ENCODE data around the gene MUC20. TPM values are rescaled to one million over a fixed set of nuclear protein-coding genes. Genes with fewer than 3 reads are reported as not detected.

MUC20 gene
- total and polyA plus RNA-seq, 4 donors = 1.1 to 9.7 (median 7.7) TPM

DNA sequence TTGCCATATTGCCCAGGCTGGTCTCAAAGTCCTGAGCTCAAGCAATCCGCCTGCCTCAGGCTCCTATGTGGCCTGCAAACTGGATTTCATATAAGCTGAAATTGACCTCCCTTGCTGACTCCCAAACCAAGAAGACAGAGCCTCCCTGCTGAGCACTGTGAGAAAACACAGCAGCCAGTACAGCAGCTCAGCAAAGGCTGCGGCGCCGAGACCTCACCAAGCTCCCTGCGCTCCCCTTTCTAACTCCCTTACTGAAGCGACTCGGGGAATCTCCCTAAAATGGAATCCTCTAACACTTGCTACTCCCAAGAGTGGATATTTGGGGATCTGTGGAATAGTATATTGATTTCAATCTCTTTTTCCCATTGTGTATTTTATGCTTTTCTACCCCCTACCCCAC is 34.6 kb downstream of the MUC20 start:
- Histone ChIP-seq H3K36me3 (ENCODE audit: control insufficient read depth in 4 of 4, insufficient read depth in 3 of 4, low read depth in 1 of 4, low read length in 3 of 4) (no peaks in the 10 kb centered on the region), H3K4me1 (ENCODE audit: control insufficient read depth in 4 of 4, insufficient read depth in 4 of 4, low read length in 3 of 4) (peaks cover 0 to 6% (median 0%) of the 10 kb centered on the region in 4 donors), H3K27ac (ENCODE audit: low read depth in 1 of 2, low read length in 2 of 2) (no peak overlapping the region), H3K4me3 (ENCODE audit: low read depth in 1 of 3, low read length in 3 of 3) (no peak overlapping the region), H3K9ac (ENCODE audit: low read depth in 1 of 2, low read length in 2 of 2) (no peak overlapping the region), H3K27me3 (ENCODE audit: control insufficient read depth in 4 of 4, insufficient read depth in 4 of 4, low read length in 3 of 4) (no peaks in the 10 kb centered on the region), H3K9me3 (ENCODE audit: control insufficient read depth in 4 of 4, low read length in 3 of 4) (no peaks in the 10 kb centered on the region)
- 85% methylated on average over 7 of the region's 7 CpGs for WGBS
- TF ChIP-seq FOXA2 (IDR thresholded peaks at IDR 0.05) = no peak
- no peak for DNase-seq (ENCODE audit: low spot score)

DNA sequence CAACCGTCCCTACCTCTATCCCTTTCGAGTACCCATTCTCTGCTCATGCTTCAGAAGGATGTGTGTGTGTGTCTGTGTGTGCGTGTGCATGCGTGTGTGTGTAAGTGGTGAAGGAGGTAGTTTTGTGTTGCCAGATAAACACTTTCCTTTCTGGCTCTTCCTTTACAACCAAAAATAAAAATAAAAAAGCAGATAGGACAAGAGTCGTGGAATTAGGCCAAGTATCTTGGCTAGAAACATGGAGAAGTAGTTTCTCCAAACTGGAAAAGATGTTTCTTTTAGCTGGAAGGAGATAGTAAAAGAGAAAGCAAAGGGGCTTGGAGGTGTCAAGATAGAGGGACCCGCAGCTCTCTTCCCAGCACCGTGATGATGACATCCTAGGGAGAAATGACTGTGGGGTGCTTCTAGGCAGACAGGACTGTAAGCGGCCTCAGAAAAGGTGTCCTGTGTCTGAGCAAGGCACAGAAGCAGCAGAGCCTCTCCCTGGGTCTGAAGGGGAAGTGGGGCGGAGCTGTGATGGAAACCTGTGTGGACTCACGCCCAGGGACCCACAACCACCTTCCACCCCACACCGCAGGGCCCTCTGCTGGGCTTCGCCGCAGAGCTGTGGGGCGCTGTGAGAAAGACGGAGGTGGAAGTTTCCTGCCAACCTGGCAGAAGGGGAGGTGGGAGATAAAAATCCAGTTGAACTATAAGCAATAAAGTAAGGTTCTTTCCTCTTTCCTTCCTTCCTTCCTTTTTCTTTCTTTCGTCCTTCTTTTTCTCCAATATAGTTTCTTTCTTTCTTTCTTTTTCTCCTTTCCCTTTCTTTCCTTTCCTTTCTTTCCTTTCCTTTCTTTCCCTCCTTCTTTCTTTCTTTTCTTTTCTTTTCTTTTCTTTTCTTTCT is 35.3 kb downstream of the MUC20 start:
- H3K36me3 ChIP-seq (ENCODE audit: control insufficient read depth in 4 of 4, insufficient read depth in 3 of 4, low read depth in 1 of 4, low read length in 3 of 4) = no peaks in the 10 kb centered on the region
- no peak overlapping the region for H3K27ac ChIP-seq (ENCODE audit: low read depth in 1 of 2, low read length in 2 of 2)
- H3K9ac ChIP-seq (ENCODE audit: low read depth in 1 of 2, low read length in 2 of 2) = no peak overlapping the region
- H3K4me1 ChIP-seq (ENCODE audit: control insufficient read depth in 4 of 4, insufficient read depth in 4 of 4, low read length in 3 of 4) = peaks cover 0 to 6% (median 0%) of the 10 kb centered on the region in 4 donors
- no peaks in the 10 kb centered on the region for H3K9me3 ChIP-seq (ENCODE audit: control insufficient read depth in 4 of 4, low read length in 3 of 4)
- H3K27me3 ChIP-seq (ENCODE audit: control insufficient read depth in 4 of 4, insufficient read depth in 4 of 4, low read length in 3 of 4) = peaks cover 0 to 2% (median 0%) of the 10 kb centered on the region in 4 donors
- DNase-seq (ENCODE audit: low spot score) = no peak
- H3K4me3 ChIP-seq (ENCODE audit: low read depth in 1 of 3, low read length in 3 of 3) = no peak overlapping the region
- WGBS = 61% methylated on average over 16 of the region's 16 CpGs
- no peak for TF ChIP-seq TAF1 (conservative IDR thresholded peaks at IDR 0.05)

DNA sequence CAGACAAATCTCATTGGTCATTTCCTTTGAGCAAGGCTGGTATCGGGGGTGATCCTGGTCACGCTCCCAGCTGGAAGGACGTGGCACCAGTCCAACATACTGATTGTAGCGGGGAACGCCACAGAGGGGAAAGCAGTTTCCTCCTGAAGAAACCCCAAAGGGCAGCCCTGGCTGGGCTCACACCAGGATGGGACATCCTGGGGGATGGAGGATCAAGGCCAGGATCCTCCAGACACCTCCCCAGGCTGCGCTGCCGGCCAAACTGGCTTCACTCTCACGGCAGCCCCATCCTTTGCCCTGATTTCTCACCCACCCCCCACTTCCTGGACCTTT is 36.6 kb downstream of the MUC20 start:
- WGBS = 38% methylated on average over 8 of the region's 8 CpGs
- DNase-seq (ENCODE audit: low spot score) = no peak
- H3K36me3 ChIP-seq (ENCODE audit: control insufficient read depth in 4 of 4, insufficient read depth in 3 of 4, low read depth in 1 of 4, low read length in 3 of 4) = no peaks in the 10 kb centered on the region
- H3K9ac ChIP-seq (ENCODE audit: low read depth in 1 of 2, low read length in 2 of 2) = no peak overlapping the region
- no peak for TF ChIP-seq HNF4G (IDR thresholded peaks at IDR 0.05)
- TF ChIP-seq NR2F2 (IDR thresholded peaks at IDR 0.05) = no peak
- TF ChIP-seq HNF4A (conservative IDR thresholded peaks at IDR 0.05) = no peak
- no peak for TF ChIP-seq EGR1 (IDR thresholded peaks at IDR 0.05; ENCODE audit: low read depth in 2 of 2)
- H3K9me3 ChIP-seq (ENCODE audit: control insufficient read depth in 4 of 4, low read length in 3 of 4) = no peaks in the 10 kb centered on the region
- no peak overlapping the region for H3K27ac ChIP-seq (ENCODE audit: low read depth in 1 of 2, low read length in 2 of 2)
- peaks cover 0 to 6% (median 0%) of the 10 kb centered on the region in 4 donors for H3K4me1 ChIP-seq (ENCODE audit: control insufficient read depth in 4 of 4, insufficient read depth in 4 of 4, low read length in 3 of 4)
- no peak overlapping the region for H3K4me3 ChIP-seq (ENCODE audit: low read depth in 1 of 3, low read length in 3 of 3)
- H3K27me3 ChIP-seq (ENCODE audit: control insufficient read depth in 4 of 4, insufficient read depth in 4 of 4, low read length in 3 of 4) = peaks cover 0 to 2% (median 0%) of the 10 kb centered on the region in 4 donors

DNA sequence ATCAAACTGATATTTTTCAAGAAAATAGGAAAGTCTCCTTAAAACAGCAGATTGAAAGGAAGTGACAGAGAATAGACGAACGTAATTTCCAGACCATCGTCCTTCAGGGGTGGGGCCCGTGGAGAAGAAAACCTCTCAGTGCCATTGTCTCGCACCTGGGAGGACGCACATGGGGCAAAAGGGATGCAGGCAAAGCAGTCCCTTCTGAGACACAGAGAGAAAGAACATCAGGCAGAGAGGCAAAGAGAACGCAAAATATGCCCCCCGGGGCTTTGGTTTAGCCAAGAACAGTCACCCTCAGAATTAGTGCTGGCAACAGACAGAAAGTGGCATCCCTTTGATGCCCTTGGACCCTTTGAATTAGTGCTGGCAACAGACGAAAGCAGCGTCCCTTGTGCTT is 37.0 kb downstream of the MUC20 start:
- H3K9me3 ChIP-seq (ENCODE audit: control insufficient read depth in 4 of 4, low read length in 3 of 4) = no peaks in the 10 kb centered on the region
- WGBS = 52% methylated on average over 10 of the region's 10 CpGs
- H3K27ac ChIP-seq (ENCODE audit: low read depth in 1 of 2, low read length in 2 of 2) = no peak overlapping the region
- no peak overlapping the region for H3K9ac ChIP-seq (ENCODE audit: low read depth in 1 of 2, low read length in 2 of 2)
- peaks cover 0 to 2% (median 0%) of the 10 kb centered on the region in 4 donors for H3K27me3 ChIP-seq (ENCODE audit: control insufficient read depth in 4 of 4, insufficient read depth in 4 of 4, low read length in 3 of 4)
- DNase-seq (ENCODE audit: low spot score) = no peak
- H3K4me3 ChIP-seq (ENCODE audit: low read depth in 1 of 3, low read length in 3 of 3) = no peak overlapping the region
- H3K36me3 ChIP-seq (ENCODE audit: control insufficient read depth in 4 of 4, insufficient read depth in 3 of 4, low read depth in 1 of 4, low read length in 3 of 4) = no peaks in the 10 kb centered on the region
- H3K4me1 ChIP-seq (ENCODE audit: control insufficient read depth in 4 of 4, insufficient read depth in 4 of 4, low read length in 3 of 4) = peaks cover 0 to 6% (median 0%) of the 10 kb centered on the region in 4 donors
- TF ChIP-seq JUND (IDR thresholded peaks at IDR 0.05) (no peak), YY1 (IDR thresholded peaks at IDR 0.05) (no peak), HNF4A (conservative IDR thresholded peaks at IDR 0.05) (no peak), FOXA1 (IDR thresholded peaks at IDR 0.05) (no peak), RXRA (IDR thresholded peaks at IDR 0.05) (no peak), FOXA2 (IDR thresholded peaks at IDR 0.05) (no peak), SP1 (IDR thresholded peaks at IDR 0.05) (no peak), TAF1 (conservative IDR thresholded peaks at IDR 0.05) (no peak), NR2F2 (IDR thresholded peaks at IDR 0.05) (no peak)
- TF ChIP-seq, protein P1, sequence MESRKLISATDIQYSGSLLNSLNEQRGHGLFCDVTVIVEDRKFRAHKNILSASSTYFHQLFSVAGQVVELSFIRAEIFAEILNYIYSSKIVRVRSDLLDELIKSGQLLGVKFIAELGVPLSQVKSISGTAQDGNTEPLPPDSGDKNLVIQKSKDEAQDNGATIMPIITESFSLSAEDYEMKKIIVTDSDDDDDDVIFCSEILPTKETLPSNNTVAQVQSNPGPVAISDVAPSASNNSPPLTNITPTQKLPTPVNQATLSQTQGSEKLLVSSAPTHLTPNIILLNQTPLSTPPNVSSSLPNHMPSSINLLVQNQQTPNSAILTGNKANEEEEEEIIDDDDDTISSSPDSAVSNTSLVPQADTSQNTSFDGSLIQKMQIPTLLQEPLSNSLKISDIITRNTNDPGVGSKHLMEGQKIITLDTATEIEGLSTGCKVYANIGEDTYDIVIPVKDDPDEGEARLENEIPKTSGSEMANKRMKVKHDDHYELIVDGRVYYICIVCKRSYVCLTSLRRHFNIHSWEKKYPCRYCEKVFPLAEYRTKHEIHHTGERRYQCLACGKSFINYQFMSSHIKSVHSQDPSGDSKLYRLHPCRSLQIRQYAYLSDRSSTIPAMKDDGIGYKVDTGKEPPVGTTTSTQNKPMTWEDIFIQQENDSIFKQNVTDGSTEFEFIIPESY (IDR thresholded peaks at IDR 0.05) = no peak
- TF ChIP-seq, protein P2, sequence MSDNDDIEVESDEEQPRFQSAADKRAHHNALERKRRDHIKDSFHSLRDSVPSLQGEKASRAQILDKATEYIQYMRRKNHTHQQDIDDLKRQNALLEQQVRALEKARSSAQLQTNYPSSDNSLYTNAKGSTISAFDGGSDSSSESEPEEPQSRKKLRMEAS (IDR thresholded peaks at IDR 0.05) = no peak
- TF ChIP-seq, protein P3, sequence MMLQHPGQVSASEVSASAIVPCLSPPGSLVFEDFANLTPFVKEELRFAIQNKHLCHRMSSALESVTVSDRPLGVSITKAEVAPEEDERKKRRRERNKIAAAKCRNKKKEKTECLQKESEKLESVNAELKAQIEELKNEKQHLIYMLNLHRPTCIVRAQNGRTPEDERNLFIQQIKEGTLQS (IDR thresholded peaks at IDR 0.05) = no peak
- TF ChIP-seq, protein P4, sequence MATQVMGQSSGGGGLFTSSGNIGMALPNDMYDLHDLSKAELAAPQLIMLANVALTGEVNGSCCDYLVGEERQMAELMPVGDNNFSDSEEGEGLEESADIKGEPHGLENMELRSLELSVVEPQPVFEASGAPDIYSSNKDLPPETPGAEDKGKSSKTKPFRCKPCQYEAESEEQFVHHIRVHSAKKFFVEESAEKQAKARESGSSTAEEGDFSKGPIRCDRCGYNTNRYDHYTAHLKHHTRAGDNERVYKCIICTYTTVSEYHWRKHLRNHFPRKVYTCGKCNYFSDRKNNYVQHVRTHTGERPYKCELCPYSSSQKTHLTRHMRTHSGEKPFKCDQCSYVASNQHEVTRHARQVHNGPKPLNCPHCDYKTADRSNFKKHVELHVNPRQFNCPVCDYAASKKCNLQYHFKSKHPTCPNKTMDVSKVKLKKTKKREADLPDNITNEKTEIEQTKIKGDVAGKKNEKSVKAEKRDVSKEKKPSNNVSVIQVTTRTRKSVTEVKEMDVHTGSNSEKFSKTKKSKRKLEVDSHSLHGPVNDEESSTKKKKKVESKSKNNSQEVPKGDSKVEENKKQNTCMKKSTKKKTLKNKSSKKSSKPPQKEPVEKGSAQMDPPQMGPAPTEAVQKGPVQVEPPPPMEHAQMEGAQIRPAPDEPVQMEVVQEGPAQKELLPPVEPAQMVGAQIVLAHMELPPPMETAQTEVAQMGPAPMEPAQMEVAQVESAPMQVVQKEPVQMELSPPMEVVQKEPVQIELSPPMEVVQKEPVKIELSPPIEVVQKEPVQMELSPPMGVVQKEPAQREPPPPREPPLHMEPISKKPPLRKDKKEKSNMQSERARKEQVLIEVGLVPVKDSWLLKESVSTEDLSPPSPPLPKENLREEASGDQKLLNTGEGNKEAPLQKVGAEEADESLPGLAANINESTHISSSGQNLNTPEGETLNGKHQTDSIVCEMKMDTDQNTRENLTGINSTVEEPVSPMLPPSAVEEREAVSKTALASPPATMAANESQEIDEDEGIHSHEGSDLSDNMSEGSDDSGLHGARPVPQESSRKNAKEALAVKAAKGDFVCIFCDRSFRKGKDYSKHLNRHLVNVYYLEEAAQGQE (IDR thresholded peaks at IDR 0.05) = no peak
- TF ChIP-seq, protein P5, sequence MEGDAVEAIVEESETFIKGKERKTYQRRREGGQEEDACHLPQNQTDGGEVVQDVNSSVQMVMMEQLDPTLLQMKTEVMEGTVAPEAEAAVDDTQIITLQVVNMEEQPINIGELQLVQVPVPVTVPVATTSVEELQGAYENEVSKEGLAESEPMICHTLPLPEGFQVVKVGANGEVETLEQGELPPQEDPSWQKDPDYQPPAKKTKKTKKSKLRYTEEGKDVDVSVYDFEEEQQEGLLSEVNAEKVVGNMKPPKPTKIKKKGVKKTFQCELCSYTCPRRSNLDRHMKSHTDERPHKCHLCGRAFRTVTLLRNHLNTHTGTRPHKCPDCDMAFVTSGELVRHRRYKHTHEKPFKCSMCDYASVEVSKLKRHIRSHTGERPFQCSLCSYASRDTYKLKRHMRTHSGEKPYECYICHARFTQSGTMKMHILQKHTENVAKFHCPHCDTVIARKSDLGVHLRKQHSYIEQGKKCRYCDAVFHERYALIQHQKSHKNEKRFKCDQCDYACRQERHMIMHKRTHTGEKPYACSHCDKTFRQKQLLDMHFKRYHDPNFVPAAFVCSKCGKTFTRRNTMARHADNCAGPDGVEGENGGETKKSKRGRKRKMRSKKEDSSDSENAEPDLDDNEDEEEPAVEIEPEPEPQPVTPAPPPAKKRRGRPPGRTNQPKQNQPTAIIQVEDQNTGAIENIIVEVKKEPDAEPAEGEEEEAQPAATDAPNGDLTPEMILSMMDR (IDR thresholded peaks at IDR 0.05; ENCODE audit: low read depth, low read length, missing input control) = no peak
